Measurements from ENCODE around the gene EEF1AKMT4. TPM values are rescaled to one million over a fixed set of nuclear protein-coding genes. Genes with fewer than 3 reads are reported as not detected.

EEF1AKMT4 gene
- total RNA-seq, 1 donor from 2014 or later, result 1.6 TPM

GRCh38 chr3:184234671-184235380, 14.6 kb upstream of the EEF1AKMT4 start:
- intact Hi-C loops (cut with micrococcal nuclease), result no loop called here
- ATAC-seq (no peak), DNase-seq (no peak)

GRCh38 chr3:184235381-184236032, 14.0 kb upstream of the EEF1AKMT4 start:
- intact Hi-C loops (cut with micrococcal nuclease), result no loop called here
- DNase-seq, result no peak
- ATAC-seq, result no peak

- intact Hi-C loops (cut with micrococcal nuclease), result no loop called here
- ATAC-seq (no peak), DNase-seq (no peak)
Observed at GRCh38 chr3:184236033-184236410, 13.4 kb upstream of the EEF1AKMT4 start.

GRCh38 chr3:184236636-184237035, 12.8 kb upstream of the EEF1AKMT4 start:
- intact Hi-C loops (cut with micrococcal nuclease), result no loop called here
- DNase-seq (no peak), ATAC-seq (no peak)

- ATAC-seq (no peak), DNase-seq (no peak)
- intact Hi-C loops (cut with micrococcal nuclease), result no loop called here
Observed at GRCh38 chr3:184237211-184237610, 12.3 kb upstream of the EEF1AKMT4 start.

- ATAC-seq (no peak), DNase-seq (no peak)
- intact Hi-C loops (cut with micrococcal nuclease), result no loop called here
Observed at GRCh38 chr3:184237807-184238206, 11.7 kb upstream of the EEF1AKMT4 start.

- intact Hi-C loops (cut with micrococcal nuclease), result no loop called here
- ATAC-seq, result no peak
- no peak for DNase-seq
Observed at GRCh38 chr3:184238246-184238818, 11.1 kb upstream of the EEF1AKMT4 start.

- no peak for DNase-seq
- ATAC-seq, result no peak
- intact Hi-C loops (cut with micrococcal nuclease), result no loop called here
Observed at GRCh38 chr3:184239221-184239620, 10.3 kb upstream of the EEF1AKMT4 start.

- DNase-seq, result no peak
- intact Hi-C loops (cut with micrococcal nuclease), result no loop called here
- ATAC-seq, result no peak
Observed at GRCh38 chr3:184239708-184240107, 9.8 kb upstream of the EEF1AKMT4 start.

- intact Hi-C loops (cut with micrococcal nuclease), result no loop called here
- ATAC-seq, result no peak
Observed at GRCh38 chr3:184240384-184241140, 8.9 kb upstream of the EEF1AKMT4 start.

DNA sequence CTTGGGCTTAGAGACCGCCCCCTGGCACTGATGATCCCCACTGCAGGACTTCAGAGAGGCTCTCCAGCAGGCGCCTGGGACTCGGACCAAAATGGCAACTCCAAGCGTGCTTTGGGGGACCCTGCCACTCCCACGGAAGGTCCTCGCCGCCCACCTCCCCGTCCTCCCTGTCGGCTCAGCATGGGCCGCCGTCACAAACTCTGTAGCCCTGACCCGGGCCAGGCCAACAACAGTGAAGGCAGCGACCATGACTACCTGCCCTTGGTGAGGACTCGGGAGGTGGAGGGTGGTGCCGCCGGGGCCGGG, 8.4 kb upstream of the EEF1AKMT4 start:
- ATAC-seq, result no peak
- no peak for DNase-seq
- intact Hi-C loops (cut with micrococcal nuclease), result no loop called here

More at GRCh38 chr3:184240384-184241140, 8.9 kb upstream of the EEF1AKMT4 start:
- DNase-seq, result no peak

- intact Hi-C loops (cut with micrococcal nuclease), result no loop called here
- peak; percentile 64 for DNase-seq
- ATAC-seq, result peak; percentile 82
Observed at GRCh38 chr3:184241447-184242296, 7.8 kb upstream of the EEF1AKMT4 start.

DNA sequence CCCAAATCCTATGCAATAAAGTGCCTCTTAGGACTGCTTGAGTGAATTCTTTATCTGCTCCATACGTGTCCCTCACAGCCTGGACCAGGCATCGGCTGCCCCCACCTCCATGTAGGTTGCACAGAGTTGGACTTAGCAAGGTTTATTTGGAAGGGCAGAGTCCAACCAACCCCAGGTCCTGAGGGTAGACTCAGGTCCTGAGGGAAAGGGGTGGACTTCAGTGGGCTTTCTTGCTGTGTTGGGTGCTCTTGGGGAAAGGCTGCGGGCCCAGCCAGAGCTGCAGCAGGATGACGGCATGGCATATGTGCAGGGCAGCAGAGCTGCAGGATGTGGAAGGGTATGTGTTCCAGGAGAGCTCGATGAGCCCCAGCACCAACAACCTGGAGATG, 7.2 kb upstream of the EEF1AKMT4 start:
- ATAC-seq (peak; percentile 5), DNase-seq (no peak)
- intact Hi-C loops (cut with micrococcal nuclease), result no loop called here

- peak; percentile 85 for ATAC-seq
- intact Hi-C loops (cut with micrococcal nuclease), result no loop called here
- peak; percentile 87 for DNase-seq
Observed at GRCh38 chr3:184248454-184249411, 739 bp upstream of the EEF1AKMT4 start, which contains the start of gene ALG3. Gene ALG3 (minus strand): TSS chr3:184248962. CDS start chr3:184248940, 22 bp downstream.

GRCh38 chr3:184250167-184250828, 826 bp downstream of the EEF1AKMT4 start:
- DNase-seq (peak; percentile 86), ATAC-seq (peak; percentile 84)
- intact Hi-C loops (cut with micrococcal nuclease), result no loop called here

- intact Hi-C loops (cut with micrococcal nuclease), result no loop called here
- no peak for DNase-seq
- ATAC-seq, result no peak
Observed at GRCh38 chr3:184255291-184256039, 6.0 kb downstream of the EEF1AKMT4 start.
